HepG2 (cell line): Measurements from ENCODE around the gene MAN2A2. TPM values are rescaled to one million over a fixed set of nuclear protein-coding genes. Genes with fewer than 3 reads are reported as not detected.

ENCODE experiments used
- ATAC-seq: fragments of 200-7000 bp; cut with Tn5 transposase; 3 replicates; pipeline ENCODE4 v1.9.1; 2020; ENCODE audit warnings: mild to moderate bottlenecking, moderate library complexity
- BruUV-seq: library from RNA; stranded (reverse); fragments of 400-500 nt; replicated peaks from 2 replicates; lab custom pipeline; 2021; lab: Mats Ljungman, UMichigan
- CTCF ChIA-PET: fragments of 300-600 bp; formaldehyde crosslinking; extraction: SDS; loops from one replicate; lab custom pipeline; 2021; ENCODE audit warnings: low total read pairs, inconsistent platforms, low intra/inter-chr PET ratio; lab: Yijun Ruan, JAX
- POLR2A ChIA-PET: fragments of 350-600 bp; sonication (Branson Sonifier 250); formaldehyde crosslinking; loops from one replicate; lab custom pipeline; 2020; ENCODE audit warnings: antibody characterized with exemption, inconsistent platforms; lab: Yijun Ruan, JAX
- DNase-seq: peaks from one replicate; pipeline ENCODE4 v3.0.0-alpha.2; 2015; ENCODE audit warnings: low spot score
- FAIRE-seq: peaks from 3 replicates; lab custom pipeline; 2011; peaks lifted over from hg19 to GRCh38; lab: Jason Lieb, UNC
- H2AFZ ChIP-seq: one replicate; pipeline ENCODE4 v1.6.1; 2011; ENCODE audit warnings: low read length, inconsistent platforms
- H3K27ac ChIP-seq: fragments of 300-600 bp; 3 replicates; pipeline ENCODE4 v1.8.0; 2011; ENCODE audit warnings: mixed run types, mild to moderate bottlenecking, mixed read lengths, low read length, inconsistent platforms; ENCODE audit not compliant: insufficient read depth; ENCODE audit errors: extremely low read length
- H3K27me3 ChIP-seq, 2 experiments: fragments of 200-600 bp in 1 of 2; 2 replicates in 1 of 2; 3 replicates in 1 of 2; pipeline versions ENCODE4 v1.6.0 to v1.8.0; 2011; ENCODE audit warnings: low read length in 2 of 2, mild to moderate bottlenecking in 2 of 2, moderate library complexity in 2 of 2, inconsistent platforms in 1 of 2; ENCODE audit not compliant: insufficient read depth in 2 of 2, control insufficient read depth in 1 of 2
- H3K36me3 ChIP-seq, 2 experiments: fragments of 200-600 bp in 1 of 2; replicated peaks in 1 of 2; 2 replicates in 1 of 2; 3 replicates in 1 of 2; pipeline versions ENCODE4 v1.5.1 to v1.8.0; 2011; ENCODE audit warnings: low read length in 2 of 2, inconsistent platforms in 1 of 2; ENCODE audit not compliant: insufficient read depth in 2 of 2, control insufficient read depth in 1 of 2
- H3K4me1 ChIP-seq: 2 replicates; pipeline ENCODE4 v1.5.1; 2012; ENCODE audit warnings: low read length, inconsistent platforms; ENCODE audit not compliant: insufficient read depth
- H3K4me2 ChIP-seq: 2 replicates; pipeline ENCODE4 v1.6.0; 2011; ENCODE audit warnings: low read depth, low read length, inconsistent platforms
- H3K4me3 ChIP-seq, 3 experiments: fragments of 200-600 bp in 1 of 3; sonication (generic), shearing (Covaris generic) in 1 of 3; replicated peaks in 1 of 3; 2 replicates each; pipeline ENCODE4 v1.5.1; 2011 to 2016; ENCODE audit warnings: low read length in 3 of 3, inconsistent platforms in 2 of 3, low read depth in 2 of 3, mild to moderate bottlenecking in 2 of 3, control low read depth in 1 of 3, mixed read lengths in 1 of 3; ENCODE audit not compliant: insufficient read depth in 1 of 3
- H3K79me2 ChIP-seq: one replicate; pipeline ENCODE4 v1.6.1; 2011; ENCODE audit warnings: low read length, inconsistent platforms; ENCODE audit not compliant: insufficient read depth
- H3K9ac ChIP-seq: 2 replicates; pipeline ENCODE4 v1.6.0; 2011; ENCODE audit warnings: mild to moderate bottlenecking, low read depth, low read length, inconsistent platforms; ENCODE audit not compliant: insufficient read depth
- H3K9me3 ChIP-seq: 2 replicates; pipeline ENCODE4 v1.5.1; 2012; ENCODE audit warnings: mild to moderate bottlenecking, low read length
- H4K20me1 ChIP-seq: 2 replicates; pipeline ENCODE4 v1.6.0; 2011; ENCODE audit warnings: inconsistent platforms, mild to moderate bottlenecking, low read length, moderate library complexity; ENCODE audit not compliant: insufficient read depth
- ERF ChIP-seq: IDR thresholded peaks from 2 replicates; pipeline ENCODE4 v1.6.1; 2018; ENCODE audit warnings: missing biosample characterization, missing genetic modification reagents
- FOXK2 ChIP-seq: fragments of 450-650 bp; IDR thresholded peaks from 2 replicates; pipeline ENCODE4 v1.6.1; 2016
- MAFF ChIP-seq: IDR thresholded peaks from 2 replicates; pipeline ENCODE4 v1.6.1; 2011; ENCODE audit warnings: low read depth, low read length, improper control_type of control experiment
- POLR2A ChIP-seq, 2 experiments: IDR thresholded peaks; 2 replicates each; pipeline ENCODE4 v1.6.1; 2011; ENCODE audit warnings: low read depth in 2 of 2, low read length in 2 of 2, mild to moderate bottlenecking in 1 of 2, moderate library complexity in 1 of 2; ENCODE audit not compliant: insufficient read depth in 1 of 2
- RFXANK ChIP-seq: IDR thresholded peaks from 2 replicates; pipeline ENCODE4 v1.6.1; 2016
- SMARCE1 ChIP-seq: fragments of 450-650 bp; IDR thresholded peaks from 2 replicates; pipeline ENCODE4 v1.6.1; 2017; ENCODE audit warnings: borderline replicate concordance
- SUZ12 ChIP-seq: fragments of 150-350 bp; IDR thresholded peaks from 2 replicates; pipeline ENCODE4 v1.6.1; 2014; ENCODE audit warnings: low read depth, low read length
- ZNF530 ChIP-seq: sonication (generic); formaldehyde crosslinking; IDR thresholded peaks from 2 replicates; pipeline ENCODE4 v1.5.0; 2020; ENCODE audit warnings: low read depth, mild to moderate bottlenecking, missing genetic modification reagents
- ZNF816 ChIP-seq: sonication (generic); formaldehyde crosslinking; IDR thresholded peaks from 2 replicates; pipeline ENCODE4 v1.8.0; 2022; ENCODE audit warnings: missing genetic modification reagents, mild to moderate bottlenecking, borderline replicate concordance
- WGBS: methylation state at CpG from one replicate; pipeline ENCODE4 v1.1.6; 2017; ENCODE audit warnings: low lambda C conversion rate; 5-methylcytosine and 5-hydroxymethylcytosine counted together
- in situ Hi-C: cut with HindIII; loops from 2 replicates; pipeline ENCODE4 v1.10.0; 2017; ENCODE audit warnings: low pct_unique_long_range_greater_than_20kb; ENCODE audit not compliant: extremely low pct_ligation_motif_present
- intact Hi-C: fragments of 100-400 bp; cut with micrococcal nuclease; formaldehyde crosslinking; loops from one replicate; pipeline ENCODE4 v1.10.0; 2022; ENCODE audit not compliant: unreplicated experiment
- polyA plus RNA-seq, 8 experiments: library from polyadenylated mRNA; depleted of rRNA in 3 of 8; stranded (reverse) in 7 of 8; unstranded in 1 of 8; fragments of >200 nt; fragmentation: Illumina TruSeq in 4 of 8; extraction: Trizol in 4 of 8; gene quantifications; 2 replicates each; pipeline versions ENCODE4 v1.2.1 to v1.2.3, GENCODE V29; 2011 to 2016; ENCODE audit warnings: low read depth in 4 of 8, missing spikeins in 1 of 8, mixed read lengths in 1 of 8; ENCODE audit not compliant: insufficient read depth in 1 of 8
- total RNA-seq, 5 experiments: library from RNA; depleted of rRNA; stranded (reverse); fragments of >200 nt; fragmentation: Illumina TruSeq; extraction: Trizol; gene quantifications; 2 replicates each; pipeline ENCODE4 v1.2.3, GENCODE V29; 2016; ENCODE audit warnings: low read depth in 1 of 5
- TF ChIP-seq, protein P1 (sequence below): IDR thresholded peaks from 2 replicates; pipeline ENCODE4 v1.6.1; 2016; ENCODE audit warnings: missing biosample characterization, missing genetic modification reagents, low read depth
- TF ChIP-seq, protein P2 (sequence below): IDR thresholded peaks from 2 replicates; pipeline ENCODE4 v1.6.1; 2016; ENCODE audit warnings: low read depth
- TF ChIP-seq, protein P3 (sequence below): IDR thresholded peaks from 2 replicates; pipeline ENCODE4 v1.6.1; 2016; ENCODE audit warnings: low read depth, control low read depth
- TF ChIP-seq, protein P4 (sequence below): sonication (generic); formaldehyde crosslinking; IDR thresholded peaks from 2 replicates; pipeline ENCODE4 v1.4.0; 2020; ENCODE audit warnings: missing genetic modification reagents

Gene MAN2A2
- total and polyA plus RNA-seq, 2 of the 13 experiments (the other 11 are each of a cell fraction or from before 2014, with no cell fraction given): 17.5 to 51.5 TPM

DNA sequence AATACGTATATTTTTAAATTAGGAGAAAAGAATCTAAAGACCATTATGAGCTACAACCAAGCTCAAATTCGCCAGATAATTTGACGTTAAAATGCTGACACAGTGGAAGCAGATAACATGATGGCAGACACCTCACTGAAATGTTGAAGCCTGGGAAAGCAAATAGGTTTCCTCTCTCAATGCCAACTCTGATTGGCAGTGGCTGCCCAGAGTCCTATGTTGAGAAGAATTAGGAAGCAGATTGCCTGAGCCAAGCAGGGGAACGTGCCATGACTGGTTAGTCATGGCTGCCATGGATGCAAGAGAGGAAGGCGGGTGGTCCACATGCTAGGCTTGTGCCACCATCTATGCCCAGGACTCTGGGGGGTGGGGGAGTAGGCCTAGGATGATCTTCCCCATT lies 35.2 kb downstream of the MAN2A2 start (continued):
- TF ChIP-seq, protein P1, sequence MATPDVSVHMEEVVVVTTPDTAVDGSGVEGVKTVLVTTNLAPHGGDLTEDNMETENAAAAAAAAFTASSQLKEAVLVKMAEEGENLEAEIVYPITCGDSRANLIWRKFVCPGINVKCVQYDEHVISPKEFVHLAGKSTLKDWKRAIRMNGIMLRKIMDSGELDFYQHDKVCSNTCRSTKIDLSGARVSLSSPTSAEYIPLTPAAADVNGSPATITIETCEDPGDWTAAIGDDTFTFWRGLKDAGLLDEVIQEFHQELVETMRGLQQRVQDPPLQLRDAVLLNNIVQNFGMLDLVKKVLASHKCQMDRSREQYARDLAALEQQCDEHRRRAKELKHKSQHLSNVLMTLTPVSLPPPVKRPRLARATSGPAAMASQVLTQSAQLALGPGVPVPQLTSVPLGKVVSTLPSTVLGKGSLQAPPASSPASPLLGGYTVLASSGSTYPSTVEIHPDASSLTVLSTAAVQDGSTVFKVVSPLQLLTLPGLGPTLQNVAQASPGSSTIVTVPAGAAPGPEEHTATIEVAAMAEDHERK (CRISPR knock-in tag): no peak
- TF ChIP-seq MAFF (peak; percentile 10; the same call in 1 of the 2 replicates), SMARCE1 (no peak), SUZ12 (no peak), RFXANK (CRISPR knock-in tag) (no peak), POLR2A (IDR thresholded peaks at IDR 0.05; ENCODE audit: insufficient read depth in 1 of 2, low read depth in 2 of 2, low read length in 2 of 2) (no peak), ZNF816 (no peak), ERF (CRISPR knock-in tag) (no peak)
- TF ChIP-seq, protein P2, sequence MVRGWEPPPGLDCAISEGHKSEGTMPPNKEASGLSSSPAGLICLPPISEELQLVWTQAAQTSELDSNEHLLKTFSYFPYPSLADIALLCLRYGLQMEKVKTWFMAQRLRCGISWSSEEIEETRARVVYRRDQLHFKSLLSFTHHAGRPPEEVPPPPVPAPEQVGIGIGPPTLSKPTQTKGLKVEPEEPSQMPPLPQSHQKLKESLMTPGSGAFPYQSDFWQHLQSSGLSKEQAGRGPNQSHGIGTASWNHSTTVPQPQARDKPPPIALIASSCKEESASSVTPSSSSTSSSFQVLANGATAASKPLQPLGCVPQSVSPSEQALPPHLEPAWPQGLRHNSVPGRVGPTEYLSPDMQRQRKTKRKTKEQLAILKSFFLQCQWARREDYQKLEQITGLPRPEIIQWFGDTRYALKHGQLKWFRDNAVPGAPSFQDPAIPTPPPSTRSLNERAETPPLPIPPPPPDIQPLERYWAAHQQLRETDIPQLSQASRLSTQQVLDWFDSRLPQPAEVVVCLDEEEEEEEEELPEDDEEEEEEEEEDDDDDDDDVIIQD (CRISPR knock-in tag): no peak
- TF ChIP-seq, protein P3, sequence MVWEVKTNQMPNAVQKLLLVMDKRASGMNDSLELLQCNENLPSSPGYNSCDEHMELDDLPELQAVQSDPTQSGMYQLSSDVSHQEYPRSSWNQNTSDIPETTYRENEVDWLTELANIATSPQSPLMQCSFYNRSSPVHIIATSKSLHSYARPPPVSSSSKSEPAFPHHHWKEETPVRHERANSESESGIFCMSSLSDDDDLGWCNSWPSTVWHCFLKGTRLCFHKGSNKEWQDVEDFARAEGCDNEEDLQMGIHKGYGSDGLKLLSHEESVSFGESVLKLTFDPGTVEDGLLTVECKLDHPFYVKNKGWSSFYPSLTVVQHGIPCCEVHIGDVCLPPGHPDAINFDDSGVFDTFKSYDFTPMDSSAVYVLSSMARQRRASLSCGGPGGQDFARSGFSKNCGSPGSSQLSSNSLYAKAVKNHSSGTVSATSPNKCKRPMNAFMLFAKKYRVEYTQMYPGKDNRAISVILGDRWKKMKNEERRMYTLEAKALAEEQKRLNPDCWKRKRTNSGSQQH (CRISPR knock-in tag): no peak

DNA sequence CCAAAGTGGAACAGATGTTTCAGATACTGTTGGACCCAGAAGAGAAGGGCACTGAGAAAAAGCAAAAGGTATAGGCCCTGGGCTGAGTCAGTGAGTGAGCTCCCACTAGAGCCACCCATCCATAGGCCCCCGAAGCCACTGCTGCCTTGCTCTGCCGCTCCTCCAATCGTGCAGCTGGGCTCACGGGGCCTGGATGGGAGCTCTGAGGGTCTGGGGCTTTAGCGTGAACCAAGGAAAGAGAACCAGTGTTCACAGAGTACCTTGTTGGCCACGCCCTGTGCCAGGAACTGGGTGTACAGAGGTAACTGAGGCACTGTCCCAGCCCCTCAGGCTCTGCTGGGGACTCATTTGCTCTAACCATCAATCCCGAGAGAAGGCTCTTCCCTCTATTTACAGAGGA lies 36.7 kb downstream of the MAN2A2 start:
- BruUV-seq: no TSS peak
- H3K27me3 ChIP-seq: no peaks in the 10 kb centered on the region
- H3K9me3 ChIP-seq: no peaks in the 10 kb centered on the region
- WGBS: 88% methylated on average over 6 of the region's 7 CpGs
- H3K36me3 ChIP-seq: peaks cover 19 to 43% of the 10 kb centered on the region in 2 experiments; a peak in 4 of 5 replicates
- peaks cover 14% of the 10 kb centered on the region for H3K4me1 ChIP-seq
- no peak overlapping the region for H3K9ac ChIP-seq
- ChIA-PET CTCF (no interaction called here), POLR2A (no interaction called here)
- H3K4me2 ChIP-seq: no peak overlapping the region
- FAIRE-seq: no peak
- H3K79me2 ChIP-seq: peaks cover 4% of the 10 kb centered on the region
- H3K4me3 ChIP-seq: no peak overlapping the region
- no peak overlapping the region for H2AFZ ChIP-seq
- intact Hi-C loops (loop anchor here (10.0 kb wide), 1 partner anchor 55 kb away; the partner anchor contains the start of gene PRC1), in situ Hi-C loops (loop anchor here (25.0 kb wide), 1 partner anchor 323 kb away; no protein-coding TSS in a partner anchor)
- DNase-seq: no peak
- H4K20me1 ChIP-seq: no peaks in the 10 kb centered on the region
- TF ChIP-seq FOXK2 (no peak), ZNF530 (CRISPR knock-in tag) (no peak)
- TF ChIP-seq, protein P4, sequence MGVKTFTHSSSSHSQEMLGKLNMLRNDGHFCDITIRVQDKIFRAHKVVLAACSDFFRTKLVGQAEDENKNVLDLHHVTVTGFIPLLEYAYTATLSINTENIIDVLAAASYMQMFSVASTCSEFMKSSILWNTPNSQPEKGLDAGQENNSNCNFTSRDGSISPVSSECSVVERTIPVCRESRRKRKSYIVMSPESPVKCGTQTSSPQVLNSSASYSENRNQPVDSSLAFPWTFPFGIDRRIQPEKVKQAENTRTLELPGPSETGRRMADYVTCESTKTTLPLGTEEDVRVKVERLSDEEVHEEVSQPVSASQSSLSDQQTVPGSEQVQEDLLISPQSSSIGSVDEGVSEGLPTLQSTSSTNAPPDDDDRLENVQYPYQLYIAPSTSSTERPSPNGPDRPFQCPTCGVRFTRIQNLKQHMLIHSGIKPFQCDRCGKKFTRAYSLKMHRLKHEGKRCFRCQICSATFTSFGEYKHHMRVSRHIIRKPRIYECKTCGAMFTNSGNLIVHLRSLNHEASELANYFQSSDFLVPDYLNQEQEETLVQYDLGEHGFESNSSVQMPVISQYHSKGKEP (CRISPR knock-in tag): no peak
- H3K27ac ChIP-seq: no peak overlapping the region
- ATAC-seq: no peak
